ENCODE measurements around the gene CYP4V2. TPM values are rescaled to one million over a fixed set of nuclear protein-coding genes. Genes with fewer than 3 reads are reported as not detected.
A peak's percentile ranks its signal among the peaks of the same experiment; 100 is the strongest.

CYP4V2 gene
- total RNA-seq, 1 experiment from 2014 or later, result 8.6 TPM

DNA sequence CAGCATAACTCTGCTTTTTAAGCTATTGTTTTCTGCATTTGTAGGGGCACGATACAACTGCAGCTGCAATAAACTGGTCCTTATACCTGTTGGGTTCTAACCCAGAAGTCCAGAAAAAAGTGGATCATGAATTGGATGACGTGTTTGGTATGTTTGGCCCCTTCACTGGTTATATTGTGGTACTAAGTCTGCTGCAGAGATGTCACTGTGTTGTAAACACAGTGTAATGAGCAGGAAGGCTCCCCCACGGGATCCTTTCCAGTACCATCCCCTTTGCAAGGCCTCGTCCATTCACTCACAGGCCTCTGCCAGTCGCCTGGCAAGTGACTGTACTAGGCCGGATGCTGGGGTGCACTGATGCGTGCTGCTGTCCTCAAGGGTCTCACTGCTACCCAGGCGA is 13.8 kb downstream of the CYP4V2 start:
- DNase-seq (ENCODE audit: low read depth, low spot score) (no peak), ATAC-seq (no peak)
- Histone ChIP-seq H3K4me1 (ENCODE audit: control insufficient read depth in 1 of 2, insufficient read depth in 2 of 2, low read length in 2 of 2) (peaks cover 0 to 17% of the 10 kb centered on the region in 2 experiments; a peak in 2 of 4 replicates), H3K27ac (ENCODE audit: low read depth, low read length) (no peak overlapping the region), H3K4me3 (replicated peaks in 1 of 2; ENCODE audit: low read depth in 1 of 2, low read length in 2 of 2) (0 out of 4 replicates have a peak overlapping the region, but pooled peaks of 1 of the 2 experiments have one; percentile 50), H4K20me1 (ENCODE audit: insufficient read depth) (no peaks in the 10 kb centered on the region), H2AFZ (ENCODE audit: low read depth, low read length, poor library complexity, severe bottlenecking) (no peak overlapping the region), H3K4me2 (ENCODE audit: low read length) (peak overlapping the region; percentile 78), H3K9ac (ENCODE audit: low read length) (peak overlapping the region; percentile 54; the same call in 1 of the 2 replicates), H3K9me2 (ENCODE audit: insufficient read depth) (no peaks in the 10 kb centered on the region), H3K27me3 (ENCODE audit: insufficient read depth, low read length) (no peaks in the 10 kb centered on the region), H3K9me3 (ENCODE audit: control insufficient read depth in 1 of 2, insufficient read depth in 1 of 2, low read depth in 1 of 2, low read length in 2 of 2) (peaks cover 0 to 5% of the 10 kb centered on the region in 2 experiments; a peak in 1 of 4 replicates), H3K79me2 (ENCODE audit: insufficient read depth, low read length) (no peaks in the 10 kb centered on the region), H3K36me3 (ENCODE audit: control insufficient read depth in 1 of 2, insufficient read depth in 2 of 2, low read length in 2 of 2) (no peaks in the 10 kb centered on the region)
- ChIA-PET CTCF (no interaction called here), POLR2A (no interaction called here), RAD21 (ENCODE audit: low non-redundant PET in 1 of 2, low total read pairs in 2 of 2, uncharacterized antibody in 2 of 2, unreplicated experiment in 2 of 2) (no interaction called here)
- TF ChIP-seq TCF7L2 (IDR thresholded peaks at IDR 0.05; ENCODE audit: borderline replicate concordance, extremely low read depth, insufficient read depth, insufficient read length) (no peak), RAD21 (IDR thresholded peaks at IDR 0.05; ENCODE audit: low read depth) (no peak), JUND (IDR thresholded peaks at IDR 0.05) (no peak), ZNF274 (IDR thresholded peaks at IDR 0.05; ENCODE audit: low read depth, low read length) (no peak), FOSL1 (IDR thresholded peaks at IDR 0.05; ENCODE audit: low read depth) (no peak), POLR2AphosphoS5 (IDR thresholded peaks at IDR 0.05; ENCODE audit: low read depth, low read length) (no peak), MAX (IDR thresholded peaks at IDR 0.05) (no peak), EZH2 (IDR thresholded peaks at IDR 0.05) (no peak), SIN3A (IDR thresholded peaks at IDR 0.05; ENCODE audit: low read depth) (no peak), EGR1 (IDR thresholded peaks at IDR 0.05; ENCODE audit: low read depth) (no peak), ZFX (IDR thresholded peaks at IDR 0.05) (no peak), ATF3 (IDR thresholded peaks at IDR 0.05) (no peak), CBX3 (IDR thresholded peaks at IDR 0.05; ENCODE audit: low read depth) (no peak), CTCF (IDR thresholded peaks at IDR 0.05 in 2 of 3, conservative IDR thresholded peaks at IDR 0.05 in 1 of 3; ENCODE audit: borderline replicate concordance in 1 of 3, insufficient read depth in 1 of 3, low read depth in 2 of 3, low read length in 2 of 3) (no peak)
- TF ChIP-seq, protein P1, sequence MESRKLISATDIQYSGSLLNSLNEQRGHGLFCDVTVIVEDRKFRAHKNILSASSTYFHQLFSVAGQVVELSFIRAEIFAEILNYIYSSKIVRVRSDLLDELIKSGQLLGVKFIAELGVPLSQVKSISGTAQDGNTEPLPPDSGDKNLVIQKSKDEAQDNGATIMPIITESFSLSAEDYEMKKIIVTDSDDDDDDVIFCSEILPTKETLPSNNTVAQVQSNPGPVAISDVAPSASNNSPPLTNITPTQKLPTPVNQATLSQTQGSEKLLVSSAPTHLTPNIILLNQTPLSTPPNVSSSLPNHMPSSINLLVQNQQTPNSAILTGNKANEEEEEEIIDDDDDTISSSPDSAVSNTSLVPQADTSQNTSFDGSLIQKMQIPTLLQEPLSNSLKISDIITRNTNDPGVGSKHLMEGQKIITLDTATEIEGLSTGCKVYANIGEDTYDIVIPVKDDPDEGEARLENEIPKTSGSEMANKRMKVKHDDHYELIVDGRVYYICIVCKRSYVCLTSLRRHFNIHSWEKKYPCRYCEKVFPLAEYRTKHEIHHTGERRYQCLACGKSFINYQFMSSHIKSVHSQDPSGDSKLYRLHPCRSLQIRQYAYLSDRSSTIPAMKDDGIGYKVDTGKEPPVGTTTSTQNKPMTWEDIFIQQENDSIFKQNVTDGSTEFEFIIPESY (IDR thresholded peaks at IDR 0.05; ENCODE audit: extremely low read depth, insufficient replicate concordance, low read length), result no peak
- TF ChIP-seq, protein P2, sequence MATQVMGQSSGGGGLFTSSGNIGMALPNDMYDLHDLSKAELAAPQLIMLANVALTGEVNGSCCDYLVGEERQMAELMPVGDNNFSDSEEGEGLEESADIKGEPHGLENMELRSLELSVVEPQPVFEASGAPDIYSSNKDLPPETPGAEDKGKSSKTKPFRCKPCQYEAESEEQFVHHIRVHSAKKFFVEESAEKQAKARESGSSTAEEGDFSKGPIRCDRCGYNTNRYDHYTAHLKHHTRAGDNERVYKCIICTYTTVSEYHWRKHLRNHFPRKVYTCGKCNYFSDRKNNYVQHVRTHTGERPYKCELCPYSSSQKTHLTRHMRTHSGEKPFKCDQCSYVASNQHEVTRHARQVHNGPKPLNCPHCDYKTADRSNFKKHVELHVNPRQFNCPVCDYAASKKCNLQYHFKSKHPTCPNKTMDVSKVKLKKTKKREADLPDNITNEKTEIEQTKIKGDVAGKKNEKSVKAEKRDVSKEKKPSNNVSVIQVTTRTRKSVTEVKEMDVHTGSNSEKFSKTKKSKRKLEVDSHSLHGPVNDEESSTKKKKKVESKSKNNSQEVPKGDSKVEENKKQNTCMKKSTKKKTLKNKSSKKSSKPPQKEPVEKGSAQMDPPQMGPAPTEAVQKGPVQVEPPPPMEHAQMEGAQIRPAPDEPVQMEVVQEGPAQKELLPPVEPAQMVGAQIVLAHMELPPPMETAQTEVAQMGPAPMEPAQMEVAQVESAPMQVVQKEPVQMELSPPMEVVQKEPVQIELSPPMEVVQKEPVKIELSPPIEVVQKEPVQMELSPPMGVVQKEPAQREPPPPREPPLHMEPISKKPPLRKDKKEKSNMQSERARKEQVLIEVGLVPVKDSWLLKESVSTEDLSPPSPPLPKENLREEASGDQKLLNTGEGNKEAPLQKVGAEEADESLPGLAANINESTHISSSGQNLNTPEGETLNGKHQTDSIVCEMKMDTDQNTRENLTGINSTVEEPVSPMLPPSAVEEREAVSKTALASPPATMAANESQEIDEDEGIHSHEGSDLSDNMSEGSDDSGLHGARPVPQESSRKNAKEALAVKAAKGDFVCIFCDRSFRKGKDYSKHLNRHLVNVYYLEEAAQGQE (IDR thresholded peaks at IDR 0.05; ENCODE audit: low read depth), result no peak
- no TSS peak for BruUV-seq (replicated peaks)
- intact Hi-C loops (cut with micrococcal nuclease), result no loop called here

Measured in HCT116 (cell line).